IMR-90 (cell line): ENCODE data around the gene CAPN5. TPM values are rescaled to one million over a fixed set of nuclear protein-coding genes. Genes with fewer than 3 reads are reported as not detected.
"Not testable (repeated sequence)": the region's sequence is repeated elsewhere in the genome, so short reads cannot be mapped to it uniquely, and the experiment has no call there.

Experiments used
- ATAC-seq: fragments of 200-7000 bp; cut with Tn5 transposase; 2 replicates; pipeline ENCODE4 v1.9.1; 2020; ENCODE audit warnings: low read depth, mild to moderate bottlenecking, moderate library complexity
- BruUV-seq: library from RNA; stranded (reverse); fragments of 400-500 nt; replicated peaks from 2 replicates; lab custom pipeline; 2021; lab: Mats Ljungman, UMichigan
- CTCF ChIA-PET: fragments of 300-600 bp; formaldehyde crosslinking; extraction: SDS; loops from one replicate; lab custom pipeline; 2021; ENCODE audit warnings: antibody characterized with exemption; lab: Yijun Ruan, JAX
- POLR2A ChIA-PET: fragments of 300-600 bp; sonication (Branson Sonifier 250); formaldehyde crosslinking; loops from one replicate; lab custom pipeline; 2022; ENCODE audit warnings: antibody characterized with exemption; ENCODE audit not compliant: unreplicated experiment; lab: Charles Lee
- DNase-seq: peaks from one replicate; pipeline ENCODE4 v3.0.0; 2013
- H2AFZ ChIP-seq: replicated peaks from 2 replicates; pipeline ENCODE3; 2013; ENCODE audit warnings: low read length, mild to moderate bottlenecking; ENCODE audit not compliant: poor library complexity
- H2AK5ac ChIP-seq: 2 replicates; pipeline ENCODE4 v1.6.1; 2013; ENCODE audit warnings: low read depth, low read length, inconsistent platforms
- H2AK9ac ChIP-seq: replicated peaks from 2 replicates; pipeline ENCODE3; 2013; ENCODE audit warnings: mild to moderate bottlenecking, low read depth, low read length, moderate library complexity; ENCODE audit not compliant: poor library complexity
- H2BK120ac ChIP-seq: 2 replicates; pipeline ENCODE4 v1.6.1; 2013; ENCODE audit warnings: low read depth, low read length, inconsistent platforms
- H2BK15ac ChIP-seq: 3 replicates; pipeline ENCODE4 v1.6.1; 2013; ENCODE audit warnings: low read depth, low read length, inconsistent platforms
- H2BK20ac ChIP-seq: 2 replicates; pipeline ENCODE4 v1.6.1; 2013; ENCODE audit warnings: low read depth, mild to moderate bottlenecking, inconsistent platforms, low read length, moderate library complexity
- H2BK5ac ChIP-seq: 2 replicates; pipeline ENCODE4 v1.6.1; 2013; ENCODE audit warnings: mild to moderate bottlenecking, low read depth, low read length, inconsistent platforms; ENCODE audit not compliant: poor library complexity, severe bottlenecking
- H3K14ac ChIP-seq: replicated peaks from 2 replicates; pipeline ENCODE4 v1.6.1; 2013; ENCODE audit warnings: low read depth, low read length, inconsistent platforms
- H3K18ac ChIP-seq: 2 replicates; pipeline ENCODE4 v1.6.1; 2013; ENCODE audit warnings: low read depth, low read length, control low read depth
- H3K23ac ChIP-seq: 2 replicates; pipeline ENCODE4 v1.6.1; 2013; ENCODE audit warnings: low read depth, low read length, inconsistent platforms
- H3K27ac ChIP-seq: 2 replicates; pipeline ENCODE4 v1.5.1; 2013; ENCODE audit warnings: mild to moderate bottlenecking, control low read depth, low read length; ENCODE audit not compliant: insufficient read depth
- H3K27me3 ChIP-seq: 2 replicates; pipeline ENCODE4 v1.6.1; 2013; ENCODE audit warnings: low read length; ENCODE audit not compliant: control insufficient read depth, insufficient read depth
- H3K36me3 ChIP-seq: 2 replicates; pipeline ENCODE4 v1.6.1; 2013; ENCODE audit warnings: low read length, mixed read lengths; ENCODE audit not compliant: control insufficient read depth, insufficient read depth
- H3K4ac ChIP-seq: 2 replicates; pipeline ENCODE4 v1.6.1; 2013; ENCODE audit warnings: low read depth, low read length, inconsistent platforms
- H3K4me1 ChIP-seq: 2 replicates; pipeline ENCODE4 v1.6.1; 2013; ENCODE audit warnings: low read length, mixed read lengths; ENCODE audit not compliant: control insufficient read depth, insufficient read depth
- H3K4me2 ChIP-seq: 2 replicates; pipeline ENCODE4 v1.6.1; 2013; ENCODE audit warnings: low read depth, mild to moderate bottlenecking, control low read depth, low read length, moderate library complexity
- H3K4me3 ChIP-seq: 2 replicates; pipeline ENCODE4 v1.5.1; 2013; ENCODE audit warnings: low read depth, mild to moderate bottlenecking, control low read depth, low read length, moderate library complexity; ENCODE audit not compliant: insufficient read depth
- H3K56ac ChIP-seq: 2 replicates; pipeline ENCODE4 v1.6.1; 2013; ENCODE audit warnings: low read length, inconsistent platforms; ENCODE audit not compliant: insufficient read depth; ENCODE audit errors: extremely low read depth
- H3K79me1 ChIP-seq, 2 experiments: 2 replicates each; pipeline ENCODE4 v1.6.1; 2013; ENCODE audit warnings: low read length in 2 of 2, inconsistent platforms in 1 of 2, low read depth in 1 of 2
- H3K9ac ChIP-seq: 2 replicates; pipeline ENCODE4 v1.6.1; 2013; ENCODE audit warnings: low read depth, low read length, control low read depth
- H3K9me1 ChIP-seq: 2 replicates; pipeline ENCODE4 v1.6.1; 2013; ENCODE audit warnings: low read length, inconsistent platforms; ENCODE audit not compliant: insufficient read depth
- H3K9me3 ChIP-seq: 2 replicates; pipeline ENCODE4 v1.6.1; 2013; ENCODE audit warnings: low read length; ENCODE audit not compliant: control insufficient read depth, insufficient read depth
- H4K20me1 ChIP-seq: 2 replicates; pipeline ENCODE4 v1.6.1; 2013; ENCODE audit warnings: low read length, inconsistent platforms; ENCODE audit not compliant: insufficient read depth
- H4K5ac ChIP-seq: 2 replicates; pipeline ENCODE4 v1.6.1; 2013; ENCODE audit warnings: mild to moderate bottlenecking, low read depth, low read length, control low read depth
- H4K8ac ChIP-seq, 2 experiments: 2 replicates each; pipeline ENCODE4 v1.6.1; 2013; ENCODE audit warnings: low read depth in 2 of 2, low read length in 2 of 2, control low read depth in 1 of 2, inconsistent platforms in 1 of 2
- H4K91ac ChIP-seq: 2 replicates; pipeline ENCODE4 v1.6.1; 2013; ENCODE audit warnings: low read depth, low read length, inconsistent platforms; ENCODE audit not compliant: insufficient read depth
- CEBPB ChIP-seq: IDR thresholded peaks from 2 replicates; pipeline ENCODE4 v1.6.1; 2012; ENCODE audit warnings: low read depth, low read length, improper control_type of control experiment
- FOS ChIP-seq: fragments of 150-350 bp; IDR thresholded peaks from 2 replicates; pipeline ENCODE4 v1.6.1; 2016; ENCODE audit warnings: low read depth, low read length
- POLR2A ChIP-seq: IDR thresholded peaks from 2 replicates; pipeline ENCODE4 v1.6.1; 2012; ENCODE audit warnings: mild to moderate bottlenecking, low read depth, low read length
- RFX5 ChIP-seq: IDR thresholded peaks from 2 replicates; pipeline ENCODE4 v1.8.0; 2012; ENCODE audit warnings: low read depth, mild to moderate bottlenecking, low read length, moderate library complexity
- WGBS, 2 experiments: methylation state at CpG; one replicate each; pipeline versions ENCODE4 v1.1.5 to v1.1.7; 2013; ENCODE audit warnings: missing lambda C conversion rate in 2 of 2; ENCODE audit not compliant: insufficient read length in 1 of 2; ENCODE audit errors: extremely low coverage in 2 of 2; 5-methylcytosine and 5-hydroxymethylcytosine counted together
- dilution Hi-C: fragments of 300-500 bp; cut with HindIII; formaldehyde crosslinking; loops from one replicate; pipeline ENCODE4 v1.14.3; 2018; ENCODE audit warnings: low sequenced_read_pairs; ENCODE audit not compliant: unreplicated experiment
- in situ Hi-C: fragments of 300-500 bp; cut with MboI; formaldehyde crosslinking; loops from 3 replicates; pipeline ENCODE4 v1.14.3; 2019; ENCODE audit warnings: low sequenced_read_pairs, inconsistent platforms, mixed read lengths
- intact Hi-C: fragments of 100-400 bp; cut with micrococcal nuclease; formaldehyde crosslinking; loops from 2 replicates; pipeline ENCODE4 v1.10.0; 2022
- polyA plus RNA-seq, 3 experiments: library from polyadenylated mRNA; depleted of rRNA; stranded (reverse); fragments of >200 nt; gene quantifications; 2 replicates each; pipeline ENCODE4 v1.2.3, GENCODE V29; 2012; ENCODE audit warnings: low replicate concordance in 1 of 3
- total RNA-seq: library from RNA; depleted of rRNA; stranded (reverse); fragments of >200 nt; gene quantifications from 2 replicates; pipeline ENCODE4 v1.2.3, GENCODE V29; 2012

Gene CAPN5
- total and polyA plus RNA-seq, 2 of the 4 experiments (the other 2 are of a cell fraction) = 8.1 to 24.0 TPM

DNA sequence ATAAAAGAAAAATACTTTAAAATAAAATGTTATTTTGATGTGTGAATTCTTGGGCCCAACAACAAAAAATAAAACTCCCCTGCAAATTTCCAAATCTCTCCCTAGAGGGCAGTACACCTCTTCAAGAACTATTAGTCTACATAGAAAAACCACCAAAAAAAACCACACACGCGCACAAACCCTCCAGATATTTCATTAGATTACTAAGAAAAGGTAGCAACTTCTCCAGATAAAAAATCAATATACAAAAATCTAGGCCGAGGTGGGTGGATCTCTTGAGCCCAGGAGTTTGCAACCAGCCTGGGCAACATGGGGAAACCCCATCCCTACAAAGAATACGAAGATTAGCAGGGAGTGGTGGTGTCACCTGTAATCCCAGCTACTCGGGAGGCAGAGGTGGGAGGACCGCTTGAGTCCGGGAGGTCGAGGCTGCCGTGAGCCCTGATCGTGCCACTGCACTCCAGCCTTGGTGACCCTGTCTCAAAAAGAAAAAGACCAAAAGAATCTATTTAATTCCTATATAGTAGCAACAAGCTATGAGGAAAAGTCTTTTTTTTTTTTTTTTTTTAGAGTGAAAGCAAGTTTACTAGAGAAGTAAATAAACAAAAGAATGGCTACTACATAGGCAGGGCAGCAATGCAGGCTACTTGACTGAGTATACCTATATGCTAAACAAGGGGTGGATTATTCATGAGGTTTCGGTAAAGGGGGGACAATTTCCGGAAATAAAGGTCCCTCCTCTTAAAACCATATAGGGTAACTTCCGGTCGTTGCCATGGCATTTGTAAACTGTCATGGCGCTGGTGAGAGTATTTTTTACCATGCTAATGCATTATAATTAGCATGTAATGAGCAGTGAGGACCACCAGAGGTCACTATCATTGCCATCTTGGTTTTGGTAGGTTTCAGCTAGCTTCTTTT is 19.5 kb upstream of the CAPN5 start (continued):
- TF ChIP-seq CEBPB (no peak), FOS (no peak), POLR2A (no peak), RFX5 (no peak)

DNA sequence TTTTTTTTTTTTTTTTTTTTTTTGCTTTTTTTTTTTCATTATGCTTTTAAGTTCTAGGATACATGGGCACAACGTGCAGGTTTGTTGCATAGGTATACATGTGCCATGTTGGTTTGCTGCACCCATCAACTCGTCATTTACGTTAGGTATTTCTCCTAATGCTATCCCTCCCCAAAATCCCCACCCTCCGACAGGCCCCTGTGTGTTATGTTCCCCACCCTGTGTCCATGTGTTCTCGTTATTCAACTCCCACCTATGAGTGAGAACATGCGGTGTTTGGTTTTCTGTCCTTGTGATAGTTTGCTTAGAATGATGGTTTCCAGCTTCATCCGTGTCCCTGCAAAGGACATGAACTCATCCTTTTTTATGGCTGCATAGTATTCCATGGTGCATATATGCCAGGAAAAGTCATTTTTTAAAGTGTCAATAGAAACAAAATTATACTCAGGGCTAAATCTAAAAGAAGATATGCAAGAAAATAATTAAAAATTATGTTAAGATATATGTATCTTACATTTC is 18.8 kb upstream of the CAPN5 start:
- H3K27me3 ChIP-seq = peaks cover 15% of the 10 kb centered on the region
- DNase-seq, BruUV-seq, H3K9me3 ChIP-seq, H3K4me1 ChIP-seq, H2AFZ ChIP-seq, H4K5ac ChIP-seq, H3K4me3 ChIP-seq, H4K91ac ChIP-seq, H3K23ac ChIP-seq, H3K36me3 ChIP-seq, H3K9ac ChIP-seq, H3K18ac ChIP-seq, ATAC-seq, H3K4ac ChIP-seq, H2AK9ac ChIP-seq, H3K9me1 ChIP-seq, H3K79me1 ChIP-seq, H3K27ac ChIP-seq, H2BK20ac ChIP-seq, H4K8ac ChIP-seq, H2BK15ac ChIP-seq, H3K4me2 ChIP-seq, H2BK120ac ChIP-seq, H2BK5ac ChIP-seq, H2AK5ac ChIP-seq, H4K20me1 ChIP-seq, dilution Hi-C loops, H3K56ac ChIP-seq, H3K14ac ChIP-seq: not testable (repeated sequence)
- in situ Hi-C loops (loop anchor here (5.0 to 25.0 kb wide), 3 partner anchors 44 to 311 kb away; no protein-coding TSS in a partner anchor), intact Hi-C loops (loop anchor here (1.0 to 10.0 kb wide), 8 partner anchors 25 to 567 kb away; no protein-coding TSS in a partner anchor)
- POLR2A ChIA-PET = interaction anchor here (0.6 to 1.0 kb wide), 4 partner anchors 43 to 1036 kb away, joined by 3 to 12 read pairs (median 10); no protein-coding TSS in a partner anchor
- CTCF ChIA-PET = interaction anchor here (0.7 to 1.9 kb wide), 9 partner anchors 11 to 128 kb away, joined by 3 to 21 read pairs (median 4); no protein-coding TSS in a partner anchor
- no CpG with 5 or more reads among the region's 7 CpGs for WGBS, 2 experiments
